Right lobe of liver (tissue), 6 donors: ENCODE data around the gene PRR5L. TPM values are rescaled to one million over a fixed set of nuclear protein-coding genes. Genes with fewer than 3 reads are reported as not detected.

Source experiments
- ATAC-seq, 4 donors: fragments of 200-7000 bp; cut with Tn5 transposase; one replicate each; pipeline ENCODE4 v1.9.1; 2020; ENCODE audit warnings: mild to moderate bottlenecking in 4 of 4, moderate library complexity in 4 of 4
- DNase-seq, 3 donors: peaks; one replicate each; pipeline ENCODE4 v3.0.0-alpha.2; 2020
- H3K27ac ChIP-seq, 3 donors: fragments of 200-600 bp; one replicate each; pipeline ENCODE4 v1.8.0; 2022
- H3K27me3 ChIP-seq, 2 donors: fragments of 200-600 bp; one replicate each; pipeline ENCODE4 v1.8.0; 2022
- H3K36me3 ChIP-seq, 4 donors: fragments of 200-600 bp; sonication (generic) in 1 of 4; one replicate each; pipeline versions ENCODE4 v1.5.1 to v1.8.0; 2017 to 2022; ENCODE audit warnings: control low read depth in 1 of 4
- H3K4me1 ChIP-seq, 4 donors: fragments of 200-600 bp; sonication (generic) in 1 of 4; one replicate each; pipeline versions ENCODE4 v1.5.1 to v1.8.0; 2017 to 2022; ENCODE audit warnings: control low read depth in 1 of 4
- H3K4me3 ChIP-seq, 3 donors: fragments of 200-600 bp; one replicate each; pipeline ENCODE4 v1.8.0; 2022
- H3K9me3 ChIP-seq, 4 donors: fragments of 200-600 bp; sonication (generic) in 1 of 4; one replicate each; pipeline versions ENCODE4 v1.5.1 to v1.8.0; 2017 to 2022; ENCODE audit warnings: control low read depth in 1 of 4
- POLR2A ChIP-seq: fragments of 450-650 bp; IDR thresholded peaks from one replicate; pipeline ENCODE4 v1.6.1; 2017; ENCODE audit warnings: antibody characterized with exemption, mild to moderate bottlenecking
- WGBS: methylation state at CpG from one replicate; pipeline ENCODE4 v1.1.6; 2018; ENCODE audit warnings: low coverage, low lambda C conversion rate; ENCODE audit not compliant: insufficient coverage; ENCODE audit errors: missing lambda C conversion rate; 5-methylcytosine and 5-hydroxymethylcytosine counted together
- intact Hi-C, 2 donors: fragments of 100-400 bp; cut with DNase I; formaldehyde crosslinking; loops; one replicate each; pipeline versions ENCODE4 v1.11.2 to v1.14.1; 2022
- total RNA-seq, 6 experiments: library from RNA; depleted of rRNA in 2 of 6; stranded (reverse); fragments of >200 nt in 2 of 6; fragmentation: NEBNext Ultra II Directional in 3 of 6; extraction: Animal tissue kit (Norgen Biotek cat#: 25700) in 3 of 6; gene quantifications; one replicate each; pipeline versions ENCODE4 v1.1.0 to v1.2.4, GENCODE V29; 2016 to 2023
- TF ChIP-seq, protein P1 (sequence below), 4 donors: fragments of 200-600 bp in 3 of 4; fragments of 450-650 bp in 1 of 4; IDR thresholded peaks; one replicate each; pipeline versions ENCODE4 v1.5.1 to v1.8.0; 2016 to 2022; ENCODE audit warnings: antibody characterized with exemption in 4 of 4, mild to moderate bottlenecking in 2 of 4
- donor health status: DM: no; HTN: yes; CAD: no.
- donor health status: DM: no; HTN: no; CAD: no.
- donor health status: DM: no; HTN: no; CAD: no.
- donor health status: DM: no; HTN: yes; CAD: no.
- donor health status: DM: no; HTN: yes; CAD: no.

The PRR5L gene
- total RNA-seq, 6 experiments from 2014 or later = 2.2 to 4.5 (median 2.3) TPM

DNA sequence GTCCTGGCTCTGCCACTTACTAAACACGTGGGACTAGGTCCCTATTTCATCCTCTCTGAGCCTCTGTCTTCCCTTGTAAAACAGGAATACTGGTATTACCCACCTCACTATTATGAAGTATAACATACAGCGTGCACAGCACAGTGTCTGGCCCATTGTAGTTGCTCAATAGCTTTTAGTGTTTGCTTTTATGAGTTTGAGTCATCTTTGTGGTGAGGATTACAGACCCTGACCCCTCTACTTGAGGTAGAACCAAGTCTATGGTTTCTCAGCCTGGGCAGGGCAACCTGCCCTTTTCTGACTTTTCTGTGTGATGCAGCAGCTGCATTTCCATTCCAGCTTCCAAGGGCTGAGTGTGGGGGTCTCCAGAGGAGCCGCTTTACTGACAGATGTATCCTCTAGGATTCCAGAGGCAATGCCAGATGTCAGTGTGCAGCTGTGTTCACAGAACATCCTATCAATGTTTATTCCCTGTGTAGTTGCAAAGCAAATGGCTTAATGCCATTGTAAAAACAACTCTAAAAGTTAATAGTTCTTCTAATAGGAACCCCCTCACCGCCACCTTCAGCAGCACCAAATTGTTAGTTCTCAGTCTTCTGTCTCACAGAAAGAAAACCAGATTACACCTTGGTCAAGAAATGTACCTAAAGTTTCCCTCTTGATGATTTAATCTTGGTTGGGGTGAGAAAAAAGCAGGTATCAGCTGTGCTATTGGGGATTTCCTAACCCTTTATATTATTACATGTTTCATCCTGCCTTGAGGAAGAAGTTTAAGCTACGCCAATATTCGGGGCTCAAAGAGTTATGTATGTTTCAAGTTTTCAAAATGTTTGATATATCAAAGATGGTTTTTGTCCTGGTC lies 16.8 kb downstream of the PRR5L start:
- intact Hi-C loops = no loop called here

DNA sequence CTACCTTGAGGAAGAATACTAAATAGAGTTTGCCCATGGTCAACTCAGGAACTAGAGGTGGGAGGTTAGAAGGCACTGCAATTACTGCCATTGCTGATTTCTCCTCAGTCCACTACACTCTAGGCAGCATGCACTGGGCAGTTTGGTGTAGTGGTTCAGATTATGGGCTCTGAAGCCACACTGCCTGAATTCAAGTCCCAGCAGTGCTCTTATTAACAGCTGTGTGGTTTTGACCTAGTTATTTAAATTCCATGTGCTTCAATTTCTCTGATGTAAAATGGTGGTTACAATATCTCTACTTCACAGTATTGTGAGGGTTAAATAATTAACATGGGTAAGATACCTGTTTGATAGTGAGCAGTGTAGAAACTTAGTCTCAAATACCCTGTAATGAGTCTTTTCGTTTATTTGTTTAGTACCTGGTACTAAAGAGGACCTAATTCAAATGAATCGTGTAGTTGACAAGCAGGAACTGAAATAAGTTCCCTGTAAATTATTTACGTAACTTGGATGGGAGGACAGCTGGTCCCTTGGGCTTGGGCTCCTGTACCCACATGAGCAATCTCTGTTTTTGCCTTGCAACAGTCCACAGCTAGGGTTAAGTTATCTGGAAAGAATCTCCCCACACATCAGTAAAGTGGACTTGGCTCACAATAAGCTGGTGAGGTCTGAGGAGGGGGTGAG lies 17.8 kb downstream of the PRR5L start:
- Histone ChIP-seq H3K4me1 (no peaks in the 10 kb centered on the region), H3K9me3 (no peaks in the 10 kb centered on the region), H3K27ac (no peak overlapping the region), H3K27me3 (no peaks in the 10 kb centered on the region), H3K4me3 (no peak overlapping the region), H3K36me3 (no peaks in the 10 kb centered on the region)
- TF ChIP-seq, protein P1, sequence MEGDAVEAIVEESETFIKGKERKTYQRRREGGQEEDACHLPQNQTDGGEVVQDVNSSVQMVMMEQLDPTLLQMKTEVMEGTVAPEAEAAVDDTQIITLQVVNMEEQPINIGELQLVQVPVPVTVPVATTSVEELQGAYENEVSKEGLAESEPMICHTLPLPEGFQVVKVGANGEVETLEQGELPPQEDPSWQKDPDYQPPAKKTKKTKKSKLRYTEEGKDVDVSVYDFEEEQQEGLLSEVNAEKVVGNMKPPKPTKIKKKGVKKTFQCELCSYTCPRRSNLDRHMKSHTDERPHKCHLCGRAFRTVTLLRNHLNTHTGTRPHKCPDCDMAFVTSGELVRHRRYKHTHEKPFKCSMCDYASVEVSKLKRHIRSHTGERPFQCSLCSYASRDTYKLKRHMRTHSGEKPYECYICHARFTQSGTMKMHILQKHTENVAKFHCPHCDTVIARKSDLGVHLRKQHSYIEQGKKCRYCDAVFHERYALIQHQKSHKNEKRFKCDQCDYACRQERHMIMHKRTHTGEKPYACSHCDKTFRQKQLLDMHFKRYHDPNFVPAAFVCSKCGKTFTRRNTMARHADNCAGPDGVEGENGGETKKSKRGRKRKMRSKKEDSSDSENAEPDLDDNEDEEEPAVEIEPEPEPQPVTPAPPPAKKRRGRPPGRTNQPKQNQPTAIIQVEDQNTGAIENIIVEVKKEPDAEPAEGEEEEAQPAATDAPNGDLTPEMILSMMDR (IDR thresholded peaks at IDR 0.05) = no peak
- no peak for TF ChIP-seq POLR2A
- intact Hi-C loops = no loop called here
- no peak for DNase-seq
- 28% methylated on average over 3 of the region's 3 CpGs for WGBS
- ATAC-seq = no peak

More for the DNA sequence above, 16.8 kb downstream of the PRR5L start:
- H3K4me1 ChIP-seq = no peaks in the 10 kb centered on the region
- no peak for ATAC-seq
- WGBS = 25% methylated on average over 6 of the region's 6 CpGs
- no peak overlapping the region for H3K4me3 ChIP-seq
- H3K27ac ChIP-seq = no peak overlapping the region
- no peak for DNase-seq
- TF ChIP-seq, protein P1 (IDR thresholded peaks at IDR 0.05) = no peak
- TF ChIP-seq POLR2A = no peak
- H3K27me3 ChIP-seq = no peaks in the 10 kb centered on the region
- H3K36me3 ChIP-seq = no peaks in the 10 kb centered on the region
- H3K9me3 ChIP-seq = no peaks in the 10 kb centered on the region

DNA sequence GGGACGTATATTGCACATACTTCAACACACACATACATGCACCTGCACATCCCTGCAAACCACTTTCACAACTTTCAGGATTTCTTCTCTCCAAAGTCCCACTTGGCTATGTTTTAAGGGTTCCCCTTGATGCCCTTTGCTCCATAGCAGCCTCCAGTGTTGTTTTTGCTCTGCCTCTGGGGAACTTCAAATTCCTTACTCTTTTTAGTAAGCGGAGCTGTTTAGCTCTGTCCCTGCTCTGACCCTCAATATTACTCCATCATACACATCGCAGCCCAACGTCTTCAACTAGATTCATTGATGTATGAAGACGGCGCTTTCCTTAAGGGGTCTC lies 18.3 kb downstream of the PRR5L start:
- Histone ChIP-seq H3K9me3 (no peaks in the 10 kb centered on the region), H3K4me3 (no peak overlapping the region), H3K4me1 (no peaks in the 10 kb centered on the region), H3K36me3 (no peaks in the 10 kb centered on the region), H3K27me3 (no peaks in the 10 kb centered on the region), H3K27ac (no peak overlapping the region)
- ATAC-seq (no peak), DNase-seq (no peak)
- 63% methylated on average over 6 of the region's 6 CpGs for WGBS
- TF ChIP-seq POLR2A = no peak
- TF ChIP-seq, protein P1 (IDR thresholded peaks at IDR 0.05) = no peak
- intact Hi-C loops = no loop called here

DNA sequence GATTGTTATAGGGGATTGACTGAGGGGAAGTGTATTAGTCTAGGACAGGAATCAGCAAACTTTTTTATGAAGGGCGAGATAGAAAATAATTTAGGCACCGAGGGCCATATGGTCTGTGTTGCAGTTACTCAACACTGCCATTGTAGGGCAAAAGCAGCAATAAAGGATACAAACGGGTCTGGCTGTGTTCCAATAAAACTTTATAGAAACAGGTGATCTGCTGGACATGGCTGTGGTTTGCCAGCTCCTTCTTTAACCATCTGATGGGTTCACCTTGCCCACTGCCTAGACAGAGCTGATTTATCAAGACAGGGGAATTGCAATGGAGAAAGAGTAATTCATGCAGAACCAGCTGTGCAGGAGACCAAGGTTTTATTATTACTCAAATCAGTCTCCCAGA lies 20.0 kb downstream of the PRR5L start:
- H3K27me3 ChIP-seq = no peaks in the 10 kb centered on the region
- H3K36me3 ChIP-seq = no peaks in the 10 kb centered on the region
- no peak overlapping the region for H3K27ac ChIP-seq
- 39% methylated on average over 3 of the region's 3 CpGs for WGBS
- TF ChIP-seq POLR2A = no peak
- TF ChIP-seq, protein P1 (IDR thresholded peaks at IDR 0.05) = no peak
- H3K4me3 ChIP-seq = no peak overlapping the region
- H3K9me3 ChIP-seq = no peaks in the 10 kb centered on the region
- intact Hi-C loops = no loop called here
- DNase-seq (no peak), ATAC-seq (no peak)
- no peaks in the 10 kb centered on the region for H3K4me1 ChIP-seq
